ENCODE measurements around the gene FAM117B.

The FAM117B gene

DNA sequence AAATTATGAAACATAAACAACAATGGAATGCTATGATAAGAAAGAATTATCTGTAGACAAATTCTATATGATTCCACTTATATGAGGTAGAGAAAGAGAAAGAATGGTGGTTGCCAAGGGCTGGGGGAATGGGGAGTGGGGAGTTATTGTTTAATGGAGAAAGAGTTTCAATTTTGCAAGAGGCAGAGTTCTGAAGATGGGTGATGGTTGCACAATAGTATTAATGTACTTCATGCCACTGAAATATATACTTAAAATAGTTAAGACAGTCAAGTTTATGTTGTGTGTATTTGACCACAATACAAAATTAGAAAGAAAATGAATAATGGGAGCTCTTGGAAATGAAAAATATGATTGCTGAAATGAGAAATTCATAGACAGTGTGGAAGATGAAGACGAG lies 22.6 kb upstream of the FAM117B start:
- Histone ChIP-seq H3K4me3 (ENCODE audit: low read length) (no peak overlapping the region), H3K4me1 (ENCODE audit: control insufficient read depth, low read depth, low read length) (no peaks in the 10 kb centered on the region), H3K36me3 (ENCODE audit: control insufficient read depth, low read depth, low read length) (no peaks in the 10 kb centered on the region), H3K9ac (ENCODE audit: low read length) (no peak overlapping the region), H3K9me3 (ENCODE audit: control insufficient read depth, low read depth, low read length) (no peaks in the 10 kb centered on the region), H3K27me3 (ENCODE audit: control insufficient read depth, insufficient read depth, low read length) (no peaks in the 10 kb centered on the region), H3K27ac (ENCODE audit: low read length) (no peak overlapping the region)

DNA sequence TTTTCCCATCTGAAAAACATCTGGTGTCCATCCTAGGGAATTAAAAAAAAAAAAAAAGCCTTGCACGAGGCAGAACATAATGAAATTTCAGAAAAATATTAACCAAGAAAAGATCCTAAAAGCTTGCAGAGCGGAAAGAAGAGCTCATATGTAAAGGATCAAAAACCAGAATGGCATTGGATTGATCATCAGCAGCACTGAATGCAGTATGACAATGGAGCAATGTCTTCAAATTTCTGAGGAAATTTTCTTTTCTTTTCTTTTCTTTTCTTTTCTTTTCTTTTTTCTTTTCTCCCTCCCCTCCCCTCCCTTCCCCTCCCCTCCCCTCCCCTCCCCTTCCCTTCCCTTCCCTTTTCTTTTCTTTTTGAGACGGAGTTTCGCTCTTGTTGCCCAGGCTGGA lies 21.3 kb upstream of the FAM117B start:
- H3K9me3 ChIP-seq (ENCODE audit: control insufficient read depth, low read depth, low read length) = no peaks in the 10 kb centered on the region
- H3K27ac ChIP-seq (ENCODE audit: low read length) = no peak overlapping the region
- H3K36me3 ChIP-seq (ENCODE audit: control insufficient read depth, low read depth, low read length) = no peaks in the 10 kb centered on the region
- H3K4me3 ChIP-seq (ENCODE audit: low read length) = no peak overlapping the region
- no peaks in the 10 kb centered on the region for H3K4me1 ChIP-seq (ENCODE audit: control insufficient read depth, low read depth, low read length)
- no peaks in the 10 kb centered on the region for H3K27me3 ChIP-seq (ENCODE audit: control insufficient read depth, insufficient read depth, low read length)
- H3K9ac ChIP-seq (ENCODE audit: low read length) = no peak overlapping the region

DNA sequence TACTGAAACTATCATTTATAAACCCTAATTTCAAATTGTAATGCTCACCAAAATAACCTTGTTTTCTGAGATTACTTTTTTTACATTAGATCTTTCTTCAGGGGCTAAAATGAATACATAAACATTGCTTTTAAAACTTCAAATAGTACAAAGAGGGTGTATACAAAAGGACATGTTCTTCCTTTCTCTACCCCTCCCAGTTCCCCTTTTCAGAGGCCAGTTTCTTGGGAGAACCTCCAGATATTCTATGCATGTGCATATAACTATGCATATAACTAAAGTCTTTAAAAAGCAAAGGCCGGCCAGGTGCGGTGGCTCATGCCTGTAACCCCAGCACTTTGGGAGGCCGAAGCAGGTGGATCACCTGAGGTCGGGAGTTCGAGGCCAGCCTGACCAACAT lies 10.6 kb upstream of the FAM117B start:
- H3K27me3 ChIP-seq (ENCODE audit: control insufficient read depth, insufficient read depth, low read length) = no peaks in the 10 kb centered on the region
- H3K4me3 ChIP-seq (ENCODE audit: low read length) = no peak overlapping the region
- no peak overlapping the region for H3K9ac ChIP-seq (ENCODE audit: low read length)
- H3K27ac ChIP-seq (ENCODE audit: low read length) = no peak overlapping the region
- no peaks in the 10 kb centered on the region for H3K36me3 ChIP-seq (ENCODE audit: control insufficient read depth, low read depth, low read length)
- H3K4me1 ChIP-seq (ENCODE audit: control insufficient read depth, low read depth, low read length) = no peaks in the 10 kb centered on the region
- no peaks in the 10 kb centered on the region for H3K9me3 ChIP-seq (ENCODE audit: control insufficient read depth, low read depth, low read length)

DNA sequence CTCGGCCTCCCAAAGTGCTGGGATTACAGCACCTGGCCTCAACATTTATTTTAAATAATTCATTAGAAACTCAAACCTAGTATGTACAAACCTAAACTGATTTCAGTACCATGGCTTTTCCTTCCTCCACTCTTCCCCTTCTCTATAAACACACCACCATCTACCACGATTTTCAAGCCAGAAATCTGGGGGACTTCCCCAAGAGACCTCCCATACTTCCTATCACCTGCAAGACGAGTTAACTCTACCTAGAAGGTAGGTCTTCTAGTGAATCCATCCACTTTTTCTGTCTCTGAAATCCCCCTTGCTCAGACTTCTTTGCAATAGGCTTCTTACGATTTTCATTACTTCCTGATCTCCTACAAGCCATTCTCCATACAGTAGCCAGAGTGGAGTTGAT lies 7.7 kb upstream of the FAM117B start:
- Histone ChIP-seq H3K4me1 (ENCODE audit: control insufficient read depth, low read depth, low read length) (no peaks in the 10 kb centered on the region), H3K9ac (ENCODE audit: low read length) (no peak overlapping the region), H3K27me3 (ENCODE audit: control insufficient read depth, insufficient read depth, low read length) (no peaks in the 10 kb centered on the region), H3K9me3 (ENCODE audit: control insufficient read depth, low read depth, low read length) (no peaks in the 10 kb centered on the region), H3K36me3 (ENCODE audit: control insufficient read depth, low read depth, low read length) (no peaks in the 10 kb centered on the region), H3K4me3 (ENCODE audit: low read length) (no peak overlapping the region), H3K27ac (ENCODE audit: low read length) (no peak overlapping the region)

DNA sequence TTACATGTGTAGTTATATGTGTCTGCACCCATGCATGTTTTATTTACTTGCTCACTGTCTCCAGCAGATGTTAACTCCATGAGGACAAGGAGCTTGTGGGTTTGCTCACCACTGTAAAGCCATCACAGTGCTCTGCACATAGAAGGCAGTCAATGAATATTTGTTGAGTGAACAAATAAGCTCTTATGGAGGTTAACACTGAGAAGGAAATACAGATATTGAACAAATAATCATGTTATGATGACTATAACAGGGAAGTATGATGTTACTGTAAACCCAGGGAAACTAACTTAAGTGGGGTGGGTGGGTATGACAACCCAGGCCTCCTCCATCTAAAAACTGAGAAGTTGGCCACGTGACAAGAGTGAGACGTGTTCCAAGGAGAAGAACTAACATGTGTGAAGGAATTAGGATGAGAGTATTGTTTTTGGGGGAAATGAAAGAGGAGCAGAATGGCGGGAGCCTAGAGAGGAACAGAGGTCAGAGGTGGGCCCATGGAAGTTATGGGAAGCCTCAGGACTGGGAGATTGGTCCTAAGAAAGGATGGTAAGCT lies 6.0 kb upstream of the FAM117B start:
- H3K9ac ChIP-seq (ENCODE audit: low read length) = no peak overlapping the region
- no peaks in the 10 kb centered on the region for H3K4me1 ChIP-seq (ENCODE audit: control insufficient read depth, low read depth, low read length)

DNA sequence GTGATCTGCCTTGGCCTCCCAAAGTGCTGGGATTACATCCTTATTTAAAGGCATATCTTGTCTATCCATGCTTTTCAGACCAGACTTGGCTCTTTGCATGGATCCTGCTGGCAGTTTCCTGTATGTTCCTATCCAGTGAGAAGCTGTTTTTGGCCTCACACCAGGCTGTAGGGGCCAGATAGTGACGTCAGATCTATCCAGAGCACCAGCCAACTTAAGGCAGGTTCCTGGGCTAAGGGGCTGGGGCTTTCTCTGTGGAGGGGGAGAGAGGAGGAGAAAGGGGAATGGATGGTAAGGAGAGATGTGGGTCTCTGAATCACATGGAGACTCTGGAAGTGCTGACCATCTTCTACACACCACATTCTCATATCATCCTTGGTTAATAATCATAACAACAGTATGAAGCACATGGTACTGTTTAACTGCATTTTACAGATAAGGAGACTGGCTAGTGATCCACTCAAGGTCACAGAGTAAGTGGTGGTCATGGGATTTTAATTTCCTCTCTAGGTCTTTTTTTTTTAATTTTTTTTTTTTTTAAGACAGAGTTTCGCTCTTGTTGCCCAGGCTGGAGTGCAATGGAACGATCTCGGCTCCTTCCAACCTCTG lies 2.0 kb upstream of the FAM117B start:
- H3K9ac ChIP-seq (ENCODE audit: low read length) = no peak overlapping the region
- no peak overlapping the region for H3K4me3 ChIP-seq (ENCODE audit: low read length)
- peaks cover 3% of the 10 kb centered on the region for H3K4me1 ChIP-seq (ENCODE audit: control insufficient read depth, low read depth, low read length)
- H3K27ac ChIP-seq (ENCODE audit: low read length) = no peak overlapping the region
- H3K9me3 ChIP-seq (ENCODE audit: control insufficient read depth, low read depth, low read length) = no peaks in the 10 kb centered on the region
- no peaks in the 10 kb centered on the region for H3K27me3 ChIP-seq (ENCODE audit: control insufficient read depth, insufficient read depth, low read length)
- no peaks in the 10 kb centered on the region for H3K36me3 ChIP-seq (ENCODE audit: control insufficient read depth, low read depth, low read length)

More for the DNA sequence above, 6.0 kb upstream of the FAM117B start:
- no peaks in the 10 kb centered on the region for H3K27me3 ChIP-seq (ENCODE audit: control insufficient read depth, insufficient read depth, low read length)
- H3K9me3 ChIP-seq (ENCODE audit: control insufficient read depth, low read depth, low read length) = no peaks in the 10 kb centered on the region
- no peak overlapping the region for H3K27ac ChIP-seq (ENCODE audit: low read length)
- no peak overlapping the region for H3K4me3 ChIP-seq (ENCODE audit: low read length)
- no peaks in the 10 kb centered on the region for H3K36me3 ChIP-seq (ENCODE audit: control insufficient read depth, low read depth, low read length)

DNA sequence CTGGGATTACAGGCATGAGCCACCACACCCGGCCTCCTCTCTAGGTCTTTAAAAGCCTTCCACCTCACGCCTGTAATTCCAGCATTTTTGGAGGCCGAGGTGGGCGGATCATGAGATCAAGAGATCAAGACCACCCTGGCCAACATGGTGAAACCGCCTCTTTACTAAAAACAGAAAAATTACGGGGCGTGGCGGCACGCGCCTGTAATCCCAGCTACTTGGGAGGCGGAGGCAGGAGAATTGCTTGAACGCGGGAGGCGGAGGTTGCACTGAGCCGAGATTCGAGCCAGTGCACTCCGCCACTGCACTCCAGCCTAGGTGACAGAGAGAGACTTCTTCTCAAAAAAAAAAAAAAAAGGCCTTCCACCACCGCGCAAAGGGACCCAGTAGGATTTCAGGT lies 1.3 kb upstream of the FAM117B start:
- peaks cover 3% of the 10 kb centered on the region for H3K4me1 ChIP-seq (ENCODE audit: control insufficient read depth, low read depth, low read length)
- no peak overlapping the region for H3K9ac ChIP-seq (ENCODE audit: low read length)
- no peaks in the 10 kb centered on the region for H3K36me3 ChIP-seq (ENCODE audit: control insufficient read depth, low read depth, low read length)
- no peaks in the 10 kb centered on the region for H3K27me3 ChIP-seq (ENCODE audit: control insufficient read depth, insufficient read depth, low read length)
- no peak overlapping the region for H3K27ac ChIP-seq (ENCODE audit: low read length)
- H3K4me3 ChIP-seq (ENCODE audit: low read length) = no peak overlapping the region
- no peaks in the 10 kb centered on the region for H3K9me3 ChIP-seq (ENCODE audit: control insufficient read depth, low read depth, low read length)

DNA sequence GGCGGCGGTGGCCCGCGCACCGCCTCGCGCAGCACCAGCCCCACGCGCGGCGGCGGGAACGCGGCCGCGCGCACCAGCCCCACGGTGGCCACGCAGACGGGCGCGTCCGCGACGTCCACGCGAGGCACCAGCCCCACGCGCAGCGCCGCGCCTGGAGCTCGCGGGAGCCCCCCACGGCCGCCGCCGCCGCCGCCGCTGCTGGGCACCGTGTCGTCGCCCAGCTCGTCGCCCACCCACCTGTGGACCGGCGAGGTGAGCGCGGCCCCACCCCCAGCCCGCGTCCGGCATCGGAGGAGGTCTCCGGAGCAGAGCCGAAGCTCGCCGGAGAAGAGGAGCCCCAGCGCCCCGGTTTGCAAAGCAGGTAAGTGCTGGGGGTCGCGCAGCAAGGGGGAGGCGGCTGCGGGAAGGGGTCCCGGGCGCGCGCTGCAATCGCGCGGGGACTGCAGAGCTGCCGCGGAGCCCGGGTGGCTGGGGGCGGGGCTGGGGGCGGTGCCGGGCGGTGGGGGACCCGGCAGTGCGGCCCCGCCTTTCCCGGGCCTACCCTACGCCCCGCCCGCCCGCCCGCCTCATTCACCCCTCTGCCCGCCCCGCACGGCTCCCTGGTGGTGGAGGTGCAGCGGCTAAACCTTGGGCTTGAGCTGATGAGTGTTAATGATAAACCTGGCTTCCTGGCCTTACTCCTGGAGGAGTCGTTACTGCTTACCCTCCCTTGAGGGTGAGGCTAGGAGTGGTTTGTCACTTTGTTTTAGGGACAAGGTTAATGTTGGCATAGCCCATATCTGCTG lies 851 bp downstream of the FAM117B start:
- H3K9me3 ChIP-seq (ENCODE audit: control insufficient read depth, low read depth, low read length) = no peaks in the 10 kb centered on the region
- peak overlapping the region; percentile 89 for H3K4me3 ChIP-seq (ENCODE audit: low read length)
- H3K4me1 ChIP-seq (ENCODE audit: control insufficient read depth, low read depth, low read length) = peaks cover 3% of the 10 kb centered on the region
- H3K27me3 ChIP-seq (ENCODE audit: control insufficient read depth, insufficient read depth, low read length) = no peaks in the 10 kb centered on the region
- peaks cover 3% of the 10 kb centered on the region for H3K36me3 ChIP-seq (ENCODE audit: control insufficient read depth, low read depth, low read length)
- peak overlapping the region; percentile 76 for H3K27ac ChIP-seq (ENCODE audit: low read length)
- H3K9ac ChIP-seq (ENCODE audit: low read length) = peak overlapping the region; percentile 76

DNA sequence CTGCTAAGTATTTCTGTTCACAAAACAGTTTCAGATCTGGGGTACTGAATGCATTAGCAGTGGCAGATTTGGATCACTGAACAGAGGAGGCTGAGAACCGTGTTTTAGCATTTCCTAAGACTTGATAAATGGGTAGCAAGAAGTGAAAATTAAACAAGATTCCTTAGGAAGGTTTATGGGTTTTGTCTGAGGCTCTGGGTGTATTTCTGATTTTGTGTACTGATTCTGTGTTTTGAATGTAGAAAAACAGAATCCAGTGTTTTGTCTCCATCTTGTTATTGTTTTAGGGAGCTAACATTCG lies 1.4 kb downstream of the FAM117B start:
- peak overlapping the region; percentile 76 for H3K27ac ChIP-seq (ENCODE audit: low read length)
- no peaks in the 10 kb centered on the region for H3K9me3 ChIP-seq (ENCODE audit: control insufficient read depth, low read depth, low read length)
- H3K4me1 ChIP-seq (ENCODE audit: control insufficient read depth, low read depth, low read length) = peaks cover 3% of the 10 kb centered on the region
- H3K9ac ChIP-seq (ENCODE audit: low read length) = peak overlapping the region; percentile 76
- H3K27me3 ChIP-seq (ENCODE audit: control insufficient read depth, insufficient read depth, low read length) = no peaks in the 10 kb centered on the region
- H3K36me3 ChIP-seq (ENCODE audit: control insufficient read depth, low read depth, low read length) = peaks cover 3% of the 10 kb centered on the region
- peak overlapping the region; percentile 89 for H3K4me3 ChIP-seq (ENCODE audit: low read length)

DNA sequence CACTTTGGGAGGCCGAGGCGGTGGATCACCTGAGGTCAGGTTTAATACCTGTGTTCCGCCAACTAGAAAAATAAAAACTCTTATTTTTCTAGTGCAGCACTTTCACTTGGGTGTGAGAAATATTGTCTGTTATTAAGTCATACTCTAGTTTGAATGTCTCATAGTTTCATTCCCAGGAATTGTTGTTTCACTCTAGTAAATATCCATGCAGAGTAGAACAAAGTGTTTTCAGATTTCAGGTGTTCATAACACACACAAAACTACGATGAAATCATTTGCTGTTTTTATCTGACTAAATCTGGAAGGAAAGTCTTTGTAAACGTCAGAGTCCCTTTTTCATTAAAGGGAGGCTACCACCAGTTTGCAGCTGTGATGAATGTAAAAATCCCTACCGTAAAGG lies 4.0 kb downstream of the FAM117B start:
- Histone ChIP-seq H3K27me3 (ENCODE audit: control insufficient read depth, insufficient read depth, low read length) (no peaks in the 10 kb centered on the region), H3K4me1 (ENCODE audit: control insufficient read depth, low read depth, low read length) (peaks cover 3% of the 10 kb centered on the region), H3K9me3 (ENCODE audit: control insufficient read depth, low read depth, low read length) (no peaks in the 10 kb centered on the region), H3K27ac (ENCODE audit: low read length) (no peak overlapping the region), H3K9ac (ENCODE audit: low read length) (no peak overlapping the region), H3K36me3 (ENCODE audit: control insufficient read depth, low read depth, low read length) (peaks cover 3% of the 10 kb centered on the region), H3K4me3 (ENCODE audit: low read length) (no peak overlapping the region)

DNA sequence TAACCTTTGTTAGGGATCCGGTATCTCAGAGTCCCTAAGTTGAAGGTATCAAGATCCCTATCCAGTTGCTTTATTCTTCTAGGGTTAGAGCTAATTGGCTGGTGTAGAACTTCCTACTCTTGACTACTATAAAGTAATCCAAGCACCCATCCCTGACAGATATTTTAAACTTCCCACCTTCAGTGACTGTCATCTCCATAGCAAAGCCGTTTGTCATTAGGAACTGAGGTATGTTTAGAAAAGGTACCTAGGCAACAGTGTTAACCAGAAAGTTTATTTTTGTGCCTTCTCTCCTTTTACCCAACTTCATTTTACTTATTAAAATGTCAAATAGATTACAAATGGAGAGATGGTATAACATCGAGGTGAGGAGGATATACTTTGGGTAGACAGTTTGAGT lies 4.5 kb downstream of the FAM117B start:
- Histone ChIP-seq H3K4me3 (ENCODE audit: low read length) (no peak overlapping the region), H3K27me3 (ENCODE audit: control insufficient read depth, insufficient read depth, low read length) (no peaks in the 10 kb centered on the region), H3K36me3 (ENCODE audit: control insufficient read depth, low read depth, low read length) (peaks cover 3% of the 10 kb centered on the region), H3K9ac (ENCODE audit: low read length) (no peak overlapping the region), H3K9me3 (ENCODE audit: control insufficient read depth, low read depth, low read length) (no peaks in the 10 kb centered on the region), H3K4me1 (ENCODE audit: control insufficient read depth, low read depth, low read length) (no peaks in the 10 kb centered on the region), H3K27ac (ENCODE audit: low read length) (no peak overlapping the region)

DNA sequence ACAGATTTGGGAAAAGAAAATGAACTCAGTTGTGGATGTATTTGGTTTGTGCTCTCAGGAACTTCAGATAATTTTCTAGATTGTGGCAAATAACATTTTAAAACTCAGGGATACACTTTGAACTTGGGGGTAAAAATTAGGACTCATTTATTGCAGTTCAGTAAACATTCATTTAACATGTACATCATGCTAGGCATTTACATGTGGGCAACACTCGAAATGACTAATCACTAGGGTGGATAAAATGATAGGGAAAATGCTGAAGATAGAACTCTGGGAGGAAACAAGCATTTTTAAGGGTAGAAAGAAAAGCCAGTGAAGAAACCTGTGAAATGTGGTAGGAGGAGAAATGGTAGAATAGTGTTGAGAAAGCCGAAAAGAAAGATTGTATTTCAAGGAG lies 7.8 kb downstream of the FAM117B start:
- H3K27me3 ChIP-seq (ENCODE audit: control insufficient read depth, insufficient read depth, low read length) = no peaks in the 10 kb centered on the region
- peaks cover 3% of the 10 kb centered on the region for H3K36me3 ChIP-seq (ENCODE audit: control insufficient read depth, low read depth, low read length)
- no peaks in the 10 kb centered on the region for H3K9me3 ChIP-seq (ENCODE audit: control insufficient read depth, low read depth, low read length)
- no peaks in the 10 kb centered on the region for H3K4me1 ChIP-seq (ENCODE audit: control insufficient read depth, low read depth, low read length)
- no peak overlapping the region for H3K4me3 ChIP-seq (ENCODE audit: low read length)
- H3K27ac ChIP-seq (ENCODE audit: low read length) = no peak overlapping the region
- H3K9ac ChIP-seq (ENCODE audit: low read length) = no peak overlapping the region
